HG02870 (cell line): Measurements from ENCODE around the gene DPPA5.
"Not testable (repeated sequence)": the region's sequence is repeated elsewhere in the genome, so short reads cannot be mapped to it uniquely, and the experiment has no call there.

Experiments used
- ATAC-seq: cut with Tn5 transposase; IDR thresholded peaks from one replicate; pipeline ENCODE4 v1.9.1; 2021; ENCODE audit warnings: mild to moderate bottlenecking, moderate library complexity; ENCODE audit not compliant: unreplicated experiment

Gene DPPA5

GRCh38 chr6:73353636-73354593 is at the start of gene DPPA5:
Gene DPPA5, minus strand, starts transcription at chr6:73354276. Its CDS starts 51 bp downstream, at chr6:73354225.
- ATAC-seq: no peak

GRCh38 chr6:73400656-73401055 is 46.6 kb upstream of the DPPA5 start:
- ATAC-seq: peak; percentile 74

- no peak for ATAC-seq
Observed at GRCh38 chr6:73395875-73396274, 41.8 kb upstream of the DPPA5 start.

- no peak for ATAC-seq
Observed at GRCh38 chr6:73394577-73395354, 40.7 kb upstream of the DPPA5 start, which contains the start of gene DDX43. Gene DDX43, plus strand, starts transcription at chr6:73394828. Its CDS starts 78 bp downstream, at chr6:73394906.

GRCh38 chr6:73393278-73393677 is 39.2 kb upstream of the DPPA5 start:
- no peak for ATAC-seq

- not testable (repeated sequence) for ATAC-seq
Observed at GRCh38 chr6:73392188-73392587, 38.1 kb upstream of the DPPA5 start.

GRCh38 chr6:73391675-73392074 is 37.6 kb upstream of the DPPA5 start:
- ATAC-seq: no peak

GRCh38 chr6:73389854-73390253 is 35.8 kb upstream of the DPPA5 start:
- ATAC-seq: no peak

- ATAC-seq: peak; percentile 75
Observed at GRCh38 chr6:73388800-73389512, 34.9 kb upstream of the DPPA5 start.

GRCh38 chr6:73388433-73388799 is 34.3 kb upstream of the DPPA5 start:
- ATAC-seq: peak; percentile 3

GRCh38 chr6:73382462-73383113 is 28.5 kb upstream of the DPPA5 start:
- ATAC-seq: no peak

- ATAC-seq: not testable (repeated sequence)
Observed at GRCh38 chr6:73381531-73381930, 27.5 kb upstream of the DPPA5 start.

GRCh38 chr6:73377225-73377624 is 23.1 kb upstream of the DPPA5 start:
- no peak for ATAC-seq

GRCh38 chr6:73375216-73375615 is 21.1 kb upstream of the DPPA5 start:
- no peak for ATAC-seq

- ATAC-seq: no peak
Observed at GRCh38 chr6:73372516-73372915, 18.4 kb upstream of the DPPA5 start.

GRCh38 chr6:73371984-73372383 is 17.9 kb upstream of the DPPA5 start:
- ATAC-seq: no peak

GRCh38 chr6:73369563-73369962 is 15.5 kb upstream of the DPPA5 start, which contains the start of gene OOEP:
Gene OOEP, minus strand, starts transcription at chr6:73369897. Its CDS starts 105 bp downstream, at chr6:73369792.
- ATAC-seq: no peak

- no peak for ATAC-seq
Observed at GRCh38 chr6:73369157-73369556, 15.1 kb upstream of the DPPA5 start.

GRCh38 chr6:73368675-73369074 is 14.6 kb upstream of the DPPA5 start:
- no peak for ATAC-seq

GRCh38 chr6:73367761-73368355 is 13.8 kb upstream of the DPPA5 start:
- no peak for ATAC-seq
